GM10847 (cell line): ENCODE measurements around the gene PTPRH.

Experiments used
- POLR2A ChIP-seq: IDR thresholded peaks from 2 replicates; pipeline ENCODE4 v1.6.1; 2011; ENCODE audit not compliant: insufficient read length; ENCODE audit errors: extremely low read depth

PTPRH gene

DNA sequence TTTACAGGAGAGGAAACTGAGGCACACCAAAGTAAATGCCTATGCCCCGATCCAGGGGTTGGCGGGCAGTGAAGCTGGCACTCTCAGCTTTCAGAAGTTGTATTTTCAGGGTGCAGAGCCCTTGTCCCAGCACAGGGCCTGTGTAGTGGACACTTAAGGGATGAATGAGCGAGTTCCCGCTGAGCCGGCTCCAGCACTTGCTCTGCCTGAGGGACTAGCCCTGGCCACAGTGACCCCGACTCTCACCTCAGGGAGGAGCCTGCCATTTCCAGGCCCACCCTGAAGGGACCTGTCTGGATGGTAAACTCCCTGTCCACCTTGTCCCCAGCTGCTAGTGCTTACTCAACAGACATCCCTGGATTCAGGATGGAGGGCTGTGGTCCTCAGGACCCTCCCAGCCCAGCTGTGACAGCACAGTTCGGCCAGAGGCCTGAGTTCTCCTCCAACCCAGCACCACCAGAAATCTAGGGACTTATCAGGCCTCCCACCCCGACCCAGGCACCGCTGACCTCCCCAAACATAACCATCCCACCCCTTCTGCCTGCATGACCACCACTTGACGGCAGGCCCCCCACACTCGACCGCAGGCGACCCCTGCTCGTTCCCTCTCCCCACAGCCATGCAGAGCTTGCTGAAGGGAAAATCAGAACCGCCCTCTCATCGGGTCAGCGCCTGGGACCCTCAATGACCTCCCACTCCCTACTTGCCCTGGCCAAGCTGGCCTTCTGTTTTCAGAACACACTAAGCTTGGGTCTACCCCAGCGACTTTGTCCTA is 41.1 kb upstream of the PTPRH start:
- no peak for TF ChIP-seq POLR2A

DNA sequence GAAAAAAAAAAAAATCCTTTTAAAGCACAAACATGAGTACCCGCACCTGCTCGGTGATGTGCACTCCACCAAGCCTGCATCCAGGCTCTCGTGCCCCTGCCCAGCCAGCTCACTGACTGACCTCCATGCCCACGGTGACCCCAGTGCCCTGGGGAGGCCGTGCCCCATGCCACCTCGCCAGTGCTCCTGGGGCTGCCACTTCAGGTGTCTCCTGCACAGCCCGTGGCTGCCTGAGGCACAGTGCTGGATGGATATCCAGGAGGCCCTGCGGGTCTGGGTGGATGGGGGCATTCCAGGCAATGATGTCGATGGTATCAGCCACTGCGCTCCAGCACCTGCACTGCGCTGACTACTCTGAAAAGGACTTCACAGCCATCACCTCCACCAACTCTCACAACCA is 40.5 kb upstream of the PTPRH start:
- no peak for TF ChIP-seq POLR2A

DNA sequence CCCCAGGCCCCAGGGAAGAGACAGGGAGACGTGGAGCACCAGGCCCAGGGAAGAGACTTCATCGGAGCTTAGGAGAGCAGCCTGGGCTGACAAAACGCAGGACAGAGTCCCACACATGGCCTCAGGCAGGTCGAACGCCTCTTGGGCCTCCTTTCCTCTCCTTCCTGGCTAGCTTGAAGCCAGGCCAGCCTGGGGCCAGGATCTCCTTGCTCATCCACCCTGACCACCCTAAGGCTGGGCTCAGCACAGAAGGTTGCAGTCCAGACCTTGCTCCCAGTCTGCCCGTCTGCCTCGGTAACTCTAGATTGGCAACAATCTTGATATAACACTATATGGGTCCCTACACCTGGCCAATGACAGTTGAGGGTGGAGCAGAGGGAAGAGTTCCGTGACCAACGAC is 39.4 kb upstream of the PTPRH start:
- no peak for TF ChIP-seq POLR2A

DNA sequence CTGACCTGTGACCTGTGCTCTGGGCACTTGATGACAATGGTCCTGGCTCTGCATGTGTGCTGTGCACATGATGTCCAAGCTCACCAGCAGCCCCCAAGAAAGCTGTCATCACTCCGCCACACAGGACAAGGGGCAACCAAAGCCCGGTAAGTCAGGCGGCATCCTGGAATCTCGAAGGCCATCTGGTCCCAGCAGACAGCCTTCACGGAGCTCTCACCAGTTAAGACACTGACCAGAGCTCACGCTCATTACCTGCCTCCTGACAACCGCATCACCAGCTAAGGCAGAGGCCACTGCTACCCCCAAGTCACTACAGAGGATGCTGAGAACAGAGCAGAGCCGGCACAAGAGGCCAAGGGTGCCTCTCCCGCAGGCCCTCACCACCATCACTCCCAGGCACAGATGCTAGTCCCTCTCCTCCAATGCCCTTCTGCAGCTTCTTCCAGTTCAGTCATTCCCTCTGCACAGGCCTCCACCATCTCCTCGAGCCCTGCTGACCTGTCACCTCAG is 38.9 kb upstream of the PTPRH start:
- TF ChIP-seq POLR2A: no peak

DNA sequence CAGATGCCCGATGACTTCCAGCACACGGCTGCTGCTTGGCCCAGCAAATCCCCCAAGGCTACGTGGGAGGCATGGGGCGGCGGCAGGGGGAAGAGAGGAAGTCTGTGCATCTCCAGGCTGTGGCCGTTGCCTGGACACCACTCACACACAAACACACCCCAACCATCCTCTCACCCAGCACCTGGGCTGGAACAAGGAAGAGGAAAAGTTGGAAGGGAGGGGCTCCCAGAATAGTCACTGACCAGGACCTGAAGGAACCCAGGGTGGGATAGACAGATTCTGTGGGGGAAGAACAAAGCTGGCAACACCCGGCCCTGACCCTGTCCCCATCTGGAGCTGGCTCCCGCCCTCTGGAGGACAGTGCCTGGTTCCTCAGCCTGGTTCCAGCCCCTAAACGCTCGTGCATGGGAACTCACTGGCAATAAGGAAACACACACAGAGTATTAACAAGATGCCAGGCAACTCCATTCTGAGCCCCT is 38.4 kb upstream of the PTPRH start:
- no peak for TF ChIP-seq POLR2A

DNA sequence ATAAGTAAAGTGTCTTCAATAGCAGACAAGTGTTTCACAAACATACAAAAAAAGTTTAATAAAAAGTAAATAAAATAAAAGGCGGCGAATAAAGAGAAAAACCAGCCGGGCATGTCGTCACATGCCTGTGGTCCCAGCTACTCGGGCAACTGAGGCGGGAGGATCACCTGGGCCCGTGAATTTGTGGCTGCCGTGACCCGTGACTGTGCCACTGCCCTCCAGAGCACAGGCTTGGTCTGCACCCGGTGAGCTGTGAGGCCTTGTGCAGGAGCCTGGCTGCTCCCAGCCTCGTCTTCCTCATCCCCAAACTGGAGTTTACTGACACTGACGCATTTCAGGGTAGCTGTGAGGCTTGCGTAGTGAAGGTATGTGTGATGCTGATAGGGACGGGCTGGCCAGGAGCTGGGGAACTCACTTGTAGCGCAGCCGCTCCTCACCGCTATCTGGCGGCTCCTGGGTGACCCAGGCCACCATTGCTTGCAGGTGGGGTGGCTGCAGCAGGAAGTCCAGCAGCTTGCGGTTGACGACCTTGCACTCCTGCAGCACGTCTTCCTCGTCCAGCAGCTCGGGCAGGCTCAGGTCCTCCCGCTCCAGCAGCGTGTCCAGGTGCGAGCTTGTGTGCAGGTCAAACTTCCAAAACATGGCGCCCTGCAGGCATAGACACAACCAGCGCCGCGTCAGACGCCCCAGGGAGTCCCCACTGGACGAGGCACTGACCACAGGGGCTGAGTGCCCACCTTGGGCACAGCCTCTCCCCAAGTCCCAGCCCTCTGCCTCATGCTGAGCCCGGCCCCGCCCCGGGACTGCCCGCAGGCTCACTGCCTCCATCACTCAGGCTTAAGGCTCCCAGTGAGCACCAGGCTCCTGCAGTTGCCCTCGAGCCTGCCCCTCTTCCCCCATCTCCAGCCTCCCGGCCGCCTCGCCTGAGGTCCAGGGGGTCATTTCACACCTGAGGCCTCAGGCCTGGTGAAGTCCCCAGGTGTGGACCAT is 37.5 kb upstream of the PTPRH start:
- no peak for TF ChIP-seq POLR2A

DNA sequence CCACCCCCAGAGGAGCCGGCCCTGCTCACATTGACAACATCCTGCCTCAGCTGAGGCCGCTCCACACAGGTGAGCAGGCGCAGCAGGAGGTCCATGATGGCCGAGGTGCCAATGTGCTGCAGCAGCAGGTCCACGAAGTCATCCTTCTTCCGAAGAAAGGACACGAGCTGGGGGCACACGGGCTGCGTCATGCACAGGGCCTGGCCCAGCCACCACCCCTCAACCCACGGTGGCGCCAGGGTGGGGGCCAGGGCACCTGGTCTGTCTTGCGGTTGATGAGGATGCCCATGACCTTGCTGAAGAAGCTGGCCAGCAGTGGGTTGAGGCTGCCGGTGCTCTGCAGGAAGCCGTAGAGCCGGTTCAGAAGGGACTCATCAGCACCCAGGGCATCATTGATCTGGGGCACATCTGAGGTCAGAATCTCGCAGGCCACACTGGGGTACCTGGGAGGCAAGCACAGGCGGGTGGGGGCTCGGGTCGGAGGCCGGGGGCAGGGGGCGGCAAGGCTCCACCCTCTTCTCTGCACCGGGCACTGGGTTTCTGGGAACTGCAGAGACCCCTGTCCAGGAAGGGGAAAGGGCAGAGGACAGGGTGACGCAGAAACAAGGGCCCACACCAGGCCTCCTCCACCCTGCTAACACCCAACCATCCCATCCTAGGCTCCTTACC is 36.1 kb upstream of the PTPRH start:
- no peak for TF ChIP-seq POLR2A

DNA sequence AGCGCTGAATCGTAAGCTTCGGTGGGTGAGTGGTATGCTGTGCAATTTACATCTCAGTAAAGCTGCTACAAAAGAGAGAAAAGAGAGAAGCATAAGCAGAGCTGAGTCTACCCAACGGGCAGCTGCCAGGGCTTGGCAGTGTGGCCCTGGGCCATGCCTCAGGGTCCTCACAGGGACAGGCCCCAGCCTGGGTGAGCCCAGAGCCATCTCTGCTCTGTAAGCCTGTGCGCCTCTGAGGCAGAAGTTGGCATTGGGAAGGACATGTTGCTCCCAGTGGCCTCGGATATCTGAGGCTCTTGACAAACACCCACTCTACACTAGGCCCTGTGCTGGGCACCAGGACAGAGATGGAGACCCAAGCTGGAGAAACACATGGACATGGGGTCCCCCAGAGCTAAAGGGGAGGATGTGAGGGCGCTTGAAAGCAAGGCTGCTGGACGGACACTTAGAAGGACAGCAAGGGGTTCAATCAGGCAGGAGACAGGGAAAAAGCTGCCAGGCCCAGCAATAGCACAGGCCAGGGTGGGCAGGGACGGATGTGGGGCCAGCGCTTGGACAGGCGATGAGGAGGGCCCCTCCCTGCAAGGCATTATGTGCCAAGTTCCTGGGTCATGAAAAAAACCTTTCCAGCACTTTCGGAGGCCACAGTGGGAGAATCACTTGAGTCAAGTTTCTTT is 34.8 kb upstream of the PTPRH start:
- TF ChIP-seq POLR2A: no peak

DNA sequence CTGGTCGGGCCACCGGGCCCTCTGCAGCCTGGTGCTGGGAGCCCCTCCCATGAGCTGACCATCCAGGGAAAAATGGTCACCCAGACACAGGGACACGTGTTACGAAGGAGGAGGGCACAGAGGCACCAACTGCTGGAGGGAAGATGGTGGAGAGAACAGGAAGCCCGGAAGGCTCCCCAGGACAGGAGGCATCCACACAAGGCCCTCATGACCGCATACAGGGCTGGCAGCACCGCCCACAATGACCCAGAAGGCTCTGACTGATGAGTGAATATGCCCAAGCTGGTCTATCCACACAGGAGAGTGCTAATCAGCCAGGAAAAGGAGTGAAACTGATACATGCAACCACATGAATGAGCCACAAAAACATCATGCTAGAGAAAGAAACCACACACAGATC is 33.2 kb upstream of the PTPRH start:
- TF ChIP-seq POLR2A: no peak

DNA sequence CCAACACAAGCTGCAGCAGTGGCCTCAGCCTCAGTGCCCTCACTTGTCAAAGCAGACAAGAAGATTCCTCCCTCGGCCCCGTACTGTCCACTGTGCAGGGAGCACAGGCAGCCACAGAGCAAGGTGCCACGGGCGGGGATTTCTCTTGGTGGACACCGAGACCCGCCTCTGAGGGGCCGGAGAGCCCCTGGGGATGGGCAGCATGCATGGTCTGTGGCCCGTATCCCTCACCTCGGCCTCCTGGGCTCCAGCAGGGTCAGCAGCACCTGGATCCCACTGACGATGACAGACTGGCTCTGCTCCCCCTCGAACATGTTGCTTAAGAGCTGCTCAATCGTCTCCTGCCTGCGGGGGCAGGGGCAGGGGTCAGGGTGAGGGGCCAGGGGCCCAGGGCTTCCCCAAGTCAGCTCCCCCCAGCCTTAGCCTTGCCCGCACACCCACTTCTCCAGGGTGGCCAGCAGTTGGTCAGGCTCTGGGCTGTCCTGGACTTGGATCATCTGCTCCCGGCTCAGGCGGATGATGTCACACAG is 32.7 kb upstream of the PTPRH start:
- TF ChIP-seq POLR2A: no peak

DNA sequence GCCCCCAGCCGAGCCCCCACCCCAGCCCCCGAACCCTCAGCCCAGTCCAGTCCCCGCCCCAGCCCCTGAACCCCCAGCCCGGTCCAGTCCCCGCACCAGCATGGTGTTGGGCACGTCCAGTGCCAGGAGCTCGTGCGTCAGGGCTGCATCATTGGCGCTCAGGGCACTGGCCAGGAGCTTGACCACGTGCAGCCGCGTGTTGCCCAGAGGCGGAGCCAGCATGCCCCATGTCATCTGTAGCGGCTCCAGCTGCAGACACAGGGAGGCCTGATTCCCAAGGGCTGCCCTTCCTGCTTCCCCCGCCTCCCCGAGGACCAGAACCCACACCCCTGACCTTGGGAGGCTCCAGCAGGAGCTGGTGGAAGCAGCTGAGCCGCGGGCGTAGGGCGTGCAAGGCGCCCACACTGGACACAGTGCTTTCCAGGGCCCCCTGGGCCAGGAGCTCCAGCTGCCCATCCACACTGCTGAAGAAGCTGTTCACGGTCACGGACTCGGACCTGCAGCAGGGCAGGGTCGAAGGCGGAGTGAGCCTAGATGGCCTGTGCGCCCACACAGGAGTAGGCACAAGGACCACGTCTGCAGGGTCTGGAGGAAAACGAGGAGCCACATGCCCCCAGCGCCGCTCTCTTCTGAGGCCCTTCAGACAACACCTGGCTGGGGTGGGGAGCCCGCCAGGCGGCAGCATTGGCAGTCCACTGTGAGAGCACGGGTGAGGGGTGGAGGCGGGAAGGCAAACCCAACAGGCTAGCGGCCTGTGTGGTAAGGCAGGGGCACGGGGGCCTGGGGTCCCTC is 32.0 kb upstream of the PTPRH start:
- TF ChIP-seq POLR2A: no peak

DNA sequence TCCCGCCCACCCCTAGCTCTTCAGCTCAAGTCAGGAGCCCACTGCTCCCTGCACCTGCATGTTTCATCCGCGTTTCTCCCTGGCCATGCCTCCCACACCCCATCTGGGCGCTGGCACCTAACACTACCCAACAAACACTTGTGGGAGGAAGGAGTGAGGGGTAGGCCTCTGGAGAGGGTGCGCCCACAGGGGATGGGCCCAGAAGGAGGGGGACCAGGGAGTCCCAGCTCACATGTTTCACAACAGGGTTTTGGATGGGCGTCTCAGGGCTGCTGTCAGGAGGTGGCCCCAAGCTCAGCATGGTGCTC is 31.4 kb upstream of the PTPRH start:
- TF ChIP-seq POLR2A: no peak

DNA sequence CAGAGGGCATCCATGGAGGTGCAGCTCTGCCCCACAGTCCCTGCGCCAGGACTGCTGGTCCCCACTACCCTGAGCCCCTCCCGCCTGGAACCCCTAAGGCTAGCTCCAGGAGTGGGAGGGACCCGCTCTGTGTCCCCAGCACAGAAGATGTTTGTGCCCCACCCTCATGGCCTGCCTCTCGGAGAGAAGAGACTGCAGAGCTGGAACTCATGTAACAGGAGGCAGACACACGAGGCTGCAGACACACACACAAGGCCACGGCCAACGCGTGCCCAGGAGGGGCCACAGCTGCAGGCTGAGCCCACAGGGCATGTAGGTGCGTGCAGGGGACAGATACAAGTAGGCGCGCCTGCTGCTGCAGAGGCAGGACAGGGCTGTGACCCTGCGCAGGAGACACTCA is 29.7 kb upstream of the PTPRH start:
- TF ChIP-seq POLR2A: no peak

DNA sequence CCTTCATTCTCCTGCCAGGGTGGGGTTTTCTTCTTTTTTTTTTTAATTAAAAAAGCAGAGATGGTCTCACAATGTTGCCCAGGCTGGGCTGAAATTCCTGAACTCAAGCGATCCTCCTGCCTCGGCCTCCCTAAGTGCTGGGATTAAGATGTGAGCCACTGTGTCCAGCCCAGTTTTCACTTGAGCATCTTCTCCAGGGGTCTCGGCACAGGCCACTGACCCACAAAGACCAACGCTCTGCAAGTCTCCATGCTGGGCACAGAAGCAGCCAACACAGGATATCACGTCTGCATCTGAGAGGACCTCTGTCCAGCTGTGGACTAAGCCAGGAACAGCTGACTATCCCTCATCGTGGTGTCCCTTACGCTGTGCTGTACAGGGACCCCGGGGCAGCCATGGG is 28.7 kb upstream of the PTPRH start:
- TF ChIP-seq POLR2A: no peak
